ENCODE measurements around the gene CLMP.

CLMP gene

GRCh38 chr11:123051146-123051545 lies 143.9 kb downstream of the CLMP start:
- TF ChIP-seq CTCF (IDR thresholded peaks at IDR 0.05; ENCODE audit: low read depth, low read length), result no peak
- no peak for DNase-seq (ENCODE audit: extremely low read depth, low read depth)

- DNase-seq (ENCODE audit: extremely low read depth, low read depth), result no peak
- TF ChIP-seq CTCF (IDR thresholded peaks at IDR 0.05; ENCODE audit: low read depth, low read length), result no peak
Observed at GRCh38 chr11:123047947-123048293, 147.1 kb downstream of the CLMP start.

DNA sequence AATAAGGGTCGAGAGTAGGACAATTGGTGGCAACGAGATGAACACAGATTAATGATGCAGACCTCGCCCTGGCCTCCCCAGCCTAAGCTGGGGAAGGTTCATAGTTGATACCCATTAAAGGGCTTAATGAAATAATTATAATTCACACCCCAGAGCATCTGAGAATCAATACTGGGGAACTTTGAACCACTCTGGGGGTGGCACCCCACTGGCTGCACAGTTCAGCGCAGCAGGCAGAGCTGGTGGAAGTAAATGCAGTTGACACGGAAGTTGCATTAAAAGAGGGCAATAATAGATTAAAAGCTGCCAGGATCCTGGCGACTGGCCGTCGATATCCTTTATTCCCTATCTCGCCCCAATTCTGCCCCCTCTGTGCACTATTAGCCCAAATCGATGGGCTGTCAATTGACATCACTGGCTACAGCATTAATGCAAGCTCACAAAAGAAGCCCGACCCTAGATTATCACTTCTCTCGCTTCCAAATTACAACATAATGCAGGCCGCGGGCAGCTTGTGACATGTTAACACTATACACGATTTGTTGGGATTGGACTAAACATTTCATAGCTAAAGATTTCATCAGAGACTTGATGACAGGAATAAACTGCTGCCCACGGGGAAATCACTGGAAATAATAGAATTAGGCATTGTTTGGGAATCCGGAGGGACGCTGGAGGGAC lies 147.6 kb downstream of the CLMP start:
- TF ChIP-seq CTCF (IDR thresholded peaks at IDR 0.05; ENCODE audit: low read depth, low read length), result no peak
- no peak for DNase-seq (ENCODE audit: extremely low read depth, low read depth)

DNA sequence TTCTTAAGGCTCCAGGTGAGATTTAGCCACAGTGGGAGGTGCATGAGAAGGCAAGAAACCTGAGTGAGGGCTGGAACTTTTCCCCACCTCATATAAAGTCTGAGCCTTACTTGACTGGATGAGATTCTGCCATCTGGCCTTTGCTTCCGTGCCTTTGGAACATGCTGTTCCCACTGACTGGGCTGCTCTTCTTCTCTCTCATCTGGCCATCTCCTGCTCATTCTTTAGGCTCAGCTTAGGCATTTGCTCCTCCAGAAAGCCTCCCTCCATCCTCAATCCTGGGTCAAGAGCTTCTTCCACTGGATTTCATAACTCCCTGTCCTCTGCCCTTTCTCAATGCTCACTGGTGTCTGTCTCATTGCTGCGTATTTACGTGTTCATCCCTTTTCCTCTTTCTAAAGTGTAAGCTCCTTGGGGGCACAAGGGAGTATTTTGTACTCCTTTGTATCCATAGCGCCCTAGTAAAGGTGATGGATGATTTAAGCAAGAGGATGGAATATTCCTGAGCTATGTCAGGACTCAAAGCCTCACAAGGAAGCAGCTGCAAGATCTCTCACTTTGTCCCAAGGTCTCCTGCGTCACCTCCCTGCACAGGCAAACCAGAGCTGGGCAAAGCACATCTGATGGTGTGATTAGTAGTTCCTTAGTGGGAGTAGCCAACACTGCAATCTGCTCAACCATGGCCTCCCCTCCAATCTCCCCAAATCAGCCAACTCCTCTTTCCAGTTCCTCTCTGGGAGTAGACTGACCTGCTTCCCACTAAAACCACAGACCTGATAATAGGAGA lies 148.4 kb downstream of the CLMP start:
- DNase-seq (ENCODE audit: extremely low read depth, low read depth), result no peak
- TF ChIP-seq CTCF (IDR thresholded peaks at IDR 0.05; ENCODE audit: low read depth, low read length), result no peak

DNA sequence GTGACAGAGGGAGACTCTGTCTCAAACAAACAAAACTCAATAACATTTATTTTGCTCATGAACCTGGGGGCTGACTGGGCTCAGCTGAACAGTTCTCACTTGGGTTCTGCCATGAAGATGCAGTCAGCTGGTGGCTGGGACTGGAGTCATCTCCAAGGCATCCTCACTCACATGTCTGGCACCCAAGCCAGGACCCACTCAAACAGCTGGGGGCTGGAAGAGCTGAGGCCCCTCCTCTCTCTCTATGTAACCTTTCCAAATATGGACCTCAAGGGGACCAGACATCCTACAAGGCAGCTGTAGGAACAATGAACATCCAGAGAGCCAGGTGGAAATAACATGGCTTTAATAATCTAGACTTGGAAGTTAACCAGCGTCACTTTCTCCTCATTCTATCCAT lies 149.9 kb downstream of the CLMP start:
- DNase-seq (ENCODE audit: extremely low read depth, low read depth), result no peak
- TF ChIP-seq CTCF (IDR thresholded peaks at IDR 0.05; ENCODE audit: low read depth, low read length), result no peak

DNA sequence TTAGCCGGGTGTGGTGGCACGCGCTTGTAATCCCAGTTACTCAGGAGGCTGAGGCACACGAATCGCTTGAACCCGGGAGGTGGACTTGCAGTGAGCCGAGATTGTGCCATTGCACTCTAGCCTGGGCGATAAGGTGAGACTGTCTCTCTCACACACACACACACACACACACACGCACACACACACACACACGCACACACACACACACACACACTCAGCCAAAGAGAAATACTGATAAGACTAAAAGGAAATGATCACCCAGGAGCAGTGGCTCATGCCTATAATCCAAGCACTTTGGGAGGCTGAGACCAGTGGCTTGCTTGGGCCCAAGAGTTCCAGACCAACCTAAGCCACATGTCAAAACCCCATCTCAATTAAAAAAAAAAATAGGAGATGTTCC lies 153.9 kb downstream of the CLMP start:
- DNase-seq (ENCODE audit: extremely low read depth, low read depth), result no peak
- TF ChIP-seq CTCF (IDR thresholded peaks at IDR 0.05; ENCODE audit: low read depth, low read length), result no peak

DNA sequence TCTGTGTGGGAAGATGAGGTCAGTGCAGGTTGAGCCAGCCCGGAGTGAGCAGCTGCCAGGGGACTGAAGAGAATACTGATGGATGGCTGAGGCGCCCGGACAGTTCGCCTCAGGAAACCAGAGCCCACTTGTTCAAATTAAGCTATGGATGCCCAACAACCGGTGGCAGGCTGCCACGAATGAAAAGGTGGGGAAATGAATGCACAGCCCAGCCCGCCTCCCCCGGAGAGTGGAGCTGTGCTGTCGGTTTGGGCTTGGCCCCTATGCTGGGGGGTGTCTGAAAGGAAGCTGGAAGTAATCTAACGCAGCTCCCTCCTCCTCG lies 155.0 kb downstream of the CLMP start:
- DNase-seq (ENCODE audit: extremely low read depth, low read depth), result no peak
- TF ChIP-seq CTCF (IDR thresholded peaks at IDR 0.05; ENCODE audit: low read depth, low read length), result no peak

Data from AG09319 (cell line).